ENCODE measurements around the gene PGA3. TPM values are rescaled to one million over a fixed set of nuclear protein-coding genes. Genes with fewer than 3 reads are reported as not detected.
A peak's percentile ranks its signal among the peaks of the same experiment; 100 is the strongest.

PGA3 gene
- total RNA-seq, 1 donor from 2014 or later: 1.3 TPM

DNA sequence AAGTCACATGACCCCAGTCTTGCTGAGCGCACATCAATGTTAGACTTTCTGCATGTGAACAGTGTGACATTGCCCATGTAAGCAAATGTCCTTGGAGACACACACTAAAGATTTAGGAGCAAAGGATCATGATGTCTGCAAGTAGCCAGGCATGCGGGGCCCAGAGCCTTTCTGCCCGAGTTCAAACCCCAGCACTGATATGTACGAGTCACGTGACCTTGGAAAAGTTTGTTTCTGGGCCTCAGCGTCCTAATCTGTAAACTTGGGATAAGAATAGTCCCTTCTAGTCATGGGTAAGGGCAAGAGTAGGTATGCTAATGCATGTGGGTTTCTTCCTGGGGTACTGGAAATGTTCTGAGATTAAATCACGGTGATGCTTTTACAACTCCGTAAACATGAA is 16.8 kb upstream of the PGA3 start:
- Mint-ChIP-seq H3K27me3 (no peaks in the 10 kb centered on the region), H3K4me3 (no peak overlapping the region), H3K36me3 (no peaks in the 10 kb centered on the region), H3K4me1 (ENCODE audit: unreplicated experiment) (peaks cover 4% of the 10 kb centered on the region), H3K27ac (no peak overlapping the region), H3K9me3 (peaks cover 4% of the 10 kb centered on the region)
- TF ChIP-seq, protein P1, sequence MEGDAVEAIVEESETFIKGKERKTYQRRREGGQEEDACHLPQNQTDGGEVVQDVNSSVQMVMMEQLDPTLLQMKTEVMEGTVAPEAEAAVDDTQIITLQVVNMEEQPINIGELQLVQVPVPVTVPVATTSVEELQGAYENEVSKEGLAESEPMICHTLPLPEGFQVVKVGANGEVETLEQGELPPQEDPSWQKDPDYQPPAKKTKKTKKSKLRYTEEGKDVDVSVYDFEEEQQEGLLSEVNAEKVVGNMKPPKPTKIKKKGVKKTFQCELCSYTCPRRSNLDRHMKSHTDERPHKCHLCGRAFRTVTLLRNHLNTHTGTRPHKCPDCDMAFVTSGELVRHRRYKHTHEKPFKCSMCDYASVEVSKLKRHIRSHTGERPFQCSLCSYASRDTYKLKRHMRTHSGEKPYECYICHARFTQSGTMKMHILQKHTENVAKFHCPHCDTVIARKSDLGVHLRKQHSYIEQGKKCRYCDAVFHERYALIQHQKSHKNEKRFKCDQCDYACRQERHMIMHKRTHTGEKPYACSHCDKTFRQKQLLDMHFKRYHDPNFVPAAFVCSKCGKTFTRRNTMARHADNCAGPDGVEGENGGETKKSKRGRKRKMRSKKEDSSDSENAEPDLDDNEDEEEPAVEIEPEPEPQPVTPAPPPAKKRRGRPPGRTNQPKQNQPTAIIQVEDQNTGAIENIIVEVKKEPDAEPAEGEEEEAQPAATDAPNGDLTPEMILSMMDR (conservative IDR thresholded peaks at IDR 0.05): no peak
- DNase-seq (ENCODE audit: extremely low spot score, unreplicated experiment): no peak

DNA sequence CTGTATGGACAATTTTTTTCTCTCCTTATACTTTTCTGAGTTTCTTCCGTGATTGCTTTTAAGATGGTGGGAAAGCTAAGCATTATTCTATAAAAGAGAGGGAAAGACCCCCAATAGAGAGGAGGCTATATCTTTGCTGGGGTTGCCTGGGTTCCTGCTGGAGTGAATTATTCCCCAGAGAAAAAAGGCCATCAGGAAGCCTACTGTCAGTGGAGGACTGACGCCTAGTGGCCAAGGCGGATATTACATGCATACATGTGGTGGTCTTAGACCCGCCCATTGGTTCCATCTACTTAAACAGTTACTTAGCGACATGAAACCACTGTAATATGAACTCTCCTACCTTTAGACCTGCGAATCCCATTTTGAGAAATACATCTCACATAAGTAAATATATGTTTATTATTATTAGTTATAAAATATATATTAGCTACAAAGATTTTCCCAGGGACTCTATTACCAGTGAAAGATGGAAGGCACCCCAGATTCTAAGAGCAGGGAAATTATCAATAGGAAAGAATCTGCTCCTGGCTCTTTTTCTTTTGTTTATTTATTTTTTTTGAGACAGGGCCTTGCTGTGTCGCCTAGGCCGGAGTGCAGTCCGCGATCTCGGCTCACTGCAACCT is 15.7 kb upstream of the PGA3 start:
- peak; percentile 77 for DNase-seq (ENCODE audit: extremely low spot score, unreplicated experiment)
- Mint-ChIP-seq H3K9me3 (peaks cover 4% of the 10 kb centered on the region), H3K4me1 (ENCODE audit: unreplicated experiment) (peaks cover 4% of the 10 kb centered on the region), H3K27ac (peak overlapping the region; percentile 35), H3K4me3 (no peak overlapping the region), H3K27me3 (no peaks in the 10 kb centered on the region), H3K36me3 (no peaks in the 10 kb centered on the region)
- TF ChIP-seq, protein P1 (conservative IDR thresholded peaks at IDR 0.05): peak; percentile 95

DNA sequence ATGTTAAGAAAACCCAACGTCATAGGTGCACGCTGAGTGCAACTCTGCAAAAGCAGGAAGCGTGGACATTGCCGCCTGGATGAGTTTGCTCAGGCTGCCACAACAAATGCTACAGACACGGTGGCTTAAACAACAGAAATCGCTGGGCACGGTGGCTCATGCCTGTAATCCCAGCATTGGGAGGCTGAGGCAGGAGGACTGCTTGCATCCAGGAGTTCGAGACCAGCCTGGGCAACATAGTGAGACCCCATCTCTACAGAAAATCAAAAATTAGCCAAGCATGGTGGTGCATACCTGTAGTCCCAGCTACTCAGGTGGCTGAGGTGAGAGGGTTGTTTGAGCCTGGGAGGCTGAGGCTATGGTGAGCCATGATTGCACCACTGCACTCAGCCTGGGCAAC is 13.4 kb upstream of the PGA3 start:
- TF ChIP-seq, protein P1 (conservative IDR thresholded peaks at IDR 0.05): no peak
- no peak overlapping the region for H3K27ac Mint-ChIP-seq
- DNase-seq (ENCODE audit: extremely low spot score, unreplicated experiment): no peak
- no peaks in the 10 kb centered on the region for H3K9me3 Mint-ChIP-seq
- no peak overlapping the region for H3K4me3 Mint-ChIP-seq
- no peaks in the 10 kb centered on the region for H3K27me3 Mint-ChIP-seq
- H3K36me3 Mint-ChIP-seq: no peaks in the 10 kb centered on the region
- H3K4me1 Mint-ChIP-seq (ENCODE audit: unreplicated experiment): peaks cover 4% of the 10 kb centered on the region

DNA sequence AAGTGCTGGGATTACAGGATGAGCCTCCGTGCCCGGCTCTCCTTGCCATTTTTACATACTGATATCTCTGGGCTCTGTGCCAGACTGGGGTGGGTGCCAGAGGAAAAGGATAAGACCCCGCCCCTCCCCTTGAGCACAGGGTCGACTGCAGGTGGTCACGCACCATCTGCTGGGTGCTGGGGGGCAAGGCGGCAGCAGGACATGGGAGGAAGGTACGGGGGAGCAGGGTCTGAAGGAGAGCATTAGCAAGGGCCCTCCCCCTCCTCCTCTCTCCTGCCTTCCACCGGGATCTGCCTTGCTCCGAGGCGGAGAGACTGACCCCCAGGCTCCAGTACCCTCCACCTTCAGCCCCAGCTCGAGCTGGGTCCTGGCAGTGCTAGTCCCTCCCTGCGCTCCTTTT is 9.7 kb upstream of the PGA3 start:
- Mint-ChIP-seq H3K4me3 (no peak overlapping the region), H3K4me1 (ENCODE audit: unreplicated experiment) (no peaks in the 10 kb centered on the region), H3K36me3 (no peaks in the 10 kb centered on the region), H3K27ac (no peak overlapping the region), H3K9me3 (no peaks in the 10 kb centered on the region), H3K27me3 (peaks cover 3% of the 10 kb centered on the region)
- TF ChIP-seq, protein P1 (conservative IDR thresholded peaks at IDR 0.05): no peak
- no peak for DNase-seq (ENCODE audit: extremely low spot score, unreplicated experiment)

DNA sequence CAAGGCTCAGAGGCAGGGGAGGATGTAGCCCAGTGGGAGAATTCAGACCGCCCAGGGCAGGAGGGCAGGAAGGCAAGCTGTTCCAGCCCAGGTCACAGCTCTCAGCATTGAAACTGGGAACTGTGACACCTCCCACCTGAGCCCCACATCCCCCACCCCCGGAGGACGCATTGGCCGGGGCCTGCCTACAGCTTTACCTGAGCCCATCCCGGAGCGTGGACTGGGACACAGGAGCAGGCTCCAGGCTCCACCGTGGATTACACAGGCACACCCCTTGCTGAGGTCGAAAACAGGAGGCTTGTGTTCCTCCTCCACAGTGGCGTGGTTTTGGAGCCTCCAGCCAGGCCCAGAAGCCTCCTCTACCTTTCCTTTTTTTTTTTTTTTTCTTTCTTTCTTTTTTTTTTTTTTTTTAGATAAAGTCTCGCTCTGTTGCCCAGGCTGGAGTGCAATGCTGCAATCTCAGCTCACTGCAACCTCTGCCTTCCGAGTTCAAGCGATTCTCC is 9.1 kb upstream of the PGA3 start:
- TF ChIP-seq, protein P1 (conservative IDR thresholded peaks at IDR 0.05): no peak
- Mint-ChIP-seq H3K9me3 (no peaks in the 10 kb centered on the region), H3K36me3 (no peaks in the 10 kb centered on the region), H3K4me1 (ENCODE audit: unreplicated experiment) (no peaks in the 10 kb centered on the region), H3K4me3 (no peak overlapping the region), H3K27ac (no peak overlapping the region), H3K27me3 (peaks cover 3% of the 10 kb centered on the region)
- DNase-seq (ENCODE audit: extremely low spot score, unreplicated experiment): no peak
